CD14-positive monocyte (primary cell): ENCODE data around the gene CRTC1. TPM values are rescaled to one million over a fixed set of nuclear protein-coding genes. Genes with fewer than 3 reads are reported as not detected.

Source experiments
- DNase-seq, 3 donors: peaks; one replicate each; pipeline ENCODE4 v3.0.0-alpha.2; 2011 to 2022
- H2AFZ ChIP-seq: 2 replicates; pipeline ENCODE4 v1.6.0; 2012; ENCODE audit warnings: mild to moderate bottlenecking, low read depth, low read length, inconsistent platforms; ENCODE audit not compliant: insufficient read depth, poor library complexity, severe bottlenecking
- H3K27ac ChIP-seq, 2 donors: 1 replicate in 1 of 2; 2 replicates in 1 of 2; pipeline ENCODE4 v1.5.1; 2012 to 2013; ENCODE audit warnings: low read length in 2 of 2, control low read depth in 1 of 2, inconsistent platforms in 1 of 2, low read depth in 1 of 2, mild to moderate bottlenecking in 1 of 2
- H3K27me3 ChIP-seq, 2 donors: one replicate each; pipeline versions ENCODE4 v1.6.0 to v1.6.1; 2011 to 2013; ENCODE audit warnings: low read length in 2 of 2; ENCODE audit not compliant: control insufficient read depth in 2 of 2, insufficient read depth in 2 of 2
- H3K36me3 ChIP-seq, 2 donors: replicated peaks in 1 of 2; 1 replicate in 1 of 2; 2 replicates in 1 of 2; pipeline versions ENCODE4 v1.5.1 to v1.6.1; 2012 to 2013; ENCODE audit warnings: low read length in 2 of 2, control low read depth in 1 of 2, inconsistent platforms in 1 of 2, mild to moderate bottlenecking in 1 of 2; ENCODE audit not compliant: insufficient read depth in 2 of 2, control insufficient read depth in 1 of 2
- H3K4me1 ChIP-seq, 2 donors: 1 replicate in 1 of 2; 2 replicates in 1 of 2; pipeline versions ENCODE4 v1.5.1 to v1.6.1; 2012 to 2013; ENCODE audit warnings: low read length in 2 of 2, control low read depth in 1 of 2, inconsistent platforms in 1 of 2, mild to moderate bottlenecking in 1 of 2, moderate library complexity in 1 of 2; ENCODE audit not compliant: insufficient read depth in 2 of 2, control insufficient read depth in 1 of 2
- H3K4me2 ChIP-seq: replicated peaks from 2 replicates; pipeline ENCODE3; 2012; ENCODE audit warnings: low read length, moderate library complexity, mild to moderate bottlenecking; ENCODE audit not compliant: poor library complexity, severe bottlenecking; ENCODE audit errors: extremely low read depth
- H3K4me3 ChIP-seq, 3 experiments: fragments of 200-600 bp in 1 of 3; sonication (generic) in 1 of 3; replicated peaks in 1 of 3; 1 replicate in 2 of 3; 2 replicates in 1 of 3; pipeline ENCODE4 v1.5.1; 2011 to 2013; ENCODE audit warnings: low read length in 3 of 3, mild to moderate bottlenecking in 3 of 3, control low read depth in 2 of 3, low read depth in 2 of 3, inconsistent platforms in 1 of 3, moderate library complexity in 1 of 3
- H3K79me2 ChIP-seq: 2 replicates; pipeline ENCODE4 v1.6.0; 2012; ENCODE audit warnings: mild to moderate bottlenecking, control low read depth, inconsistent platforms, low read length, moderate library complexity; ENCODE audit not compliant: insufficient read depth
- H3K9ac ChIP-seq: 2 replicates; pipeline ENCODE4 v1.6.0; 2017; ENCODE audit warnings: low read length, mild to moderate bottlenecking; ENCODE audit not compliant: insufficient read depth, poor library complexity, severe bottlenecking
- H3K9me3 ChIP-seq, 2 donors: replicated peaks in 1 of 2; 1 replicate in 1 of 2; 2 replicates in 1 of 2; pipeline versions ENCODE4 v1.5.1 to v1.6.1; 2012 to 2013; ENCODE audit warnings: low read length in 2 of 2, control low read depth in 1 of 2; ENCODE audit not compliant: control insufficient read depth in 1 of 2, insufficient read depth in 1 of 2
- H4K20me1 ChIP-seq: 2 replicates; pipeline ENCODE4 v1.6.0; 2012; ENCODE audit warnings: mild to moderate bottlenecking, low read length, control low read depth, moderate library complexity; ENCODE audit not compliant: insufficient read depth
- H3K27ac Mint-ChIP-seq, 7 donors: one replicate each; pipeline ENCODE4 v1.8.0; 2020; ENCODE audit warnings: mild to moderate bottlenecking in 7 of 7, mixed read lengths in 7 of 7, moderate library complexity in 6 of 7, inconsistent platforms in 2 of 7
- H3K27me3 Mint-ChIP-seq, 3 donors: one replicate each; pipeline ENCODE4 v1.8.0; 2021 to 2022; ENCODE audit warnings: low read depth in 3 of 3, mild to moderate bottlenecking in 3 of 3, mixed read lengths in 3 of 3, moderate library complexity in 3 of 3, inconsistent platforms in 1 of 3
- H3K36me3 Mint-ChIP-seq, 2 donors: one replicate each; pipeline ENCODE4 v1.8.0; 2020; ENCODE audit warnings: mixed read lengths in 2 of 2, inconsistent platforms in 1 of 2, mild to moderate bottlenecking in 1 of 2
- H3K4me1 Mint-ChIP-seq: one replicate; pipeline ENCODE4 v1.8.0; 2020; ENCODE audit warnings: mild to moderate bottlenecking, mixed read lengths
- H3K4me3 Mint-ChIP-seq, 2 donors: one replicate each; pipeline ENCODE4 v1.8.0; 2020; ENCODE audit warnings: mild to moderate bottlenecking in 2 of 2, mixed read lengths in 2 of 2, moderate library complexity in 1 of 2
- H3K9me3 Mint-ChIP-seq, 7 donors: one replicate each; pipeline ENCODE4 v1.8.0; 2020 to 2022; ENCODE audit warnings: mixed read lengths in 7 of 7, mild to moderate bottlenecking in 6 of 7, moderate library complexity in 6 of 7, inconsistent platforms in 2 of 7
- WGBS: methylation state at CpG from one replicate; pipeline ENCODE4 v1.1.5; 2013; ENCODE audit warnings: missing lambda C conversion rate; ENCODE audit not compliant: insufficient coverage; 5-methylcytosine and 5-hydroxymethylcytosine counted together
- intact Hi-C, 2 donors: fragments of 100-400 bp; cut with micrococcal nuclease; formaldehyde crosslinking; loops; one replicate each; pipeline versions ENCODE4 v1.15.0 to v1.15.1; 2023
- polyA plus RNA-seq, 3 donors: library from polyadenylated mRNA; depleted of rRNA in 1 of 3; unstranded in 2 of 3; stranded (reverse) in 1 of 3; fragments of 300-500 nt in 2 of 3; fragments of >200 nt in 1 of 3; fragmentation: Illumina TruSeq in 2 of 3; gene quantifications; 1 replicate in 2 of 3; 2 replicates in 1 of 3; pipeline ENCODE4 v1.2.3, GENCODE V29; 2012 to 2021
- TF ChIP-seq, protein P1 (sequence below): fragments of 200-600 bp; IDR thresholded peaks from one replicate; pipeline ENCODE4 v1.8.0; 2022; ENCODE audit warnings: antibody characterized with exemption, mild to moderate bottlenecking

Gene CRTC1
- polyA plus RNA-seq, 3 donors: 0.28 to 9.2 (median 0.55) TPM

DNA sequence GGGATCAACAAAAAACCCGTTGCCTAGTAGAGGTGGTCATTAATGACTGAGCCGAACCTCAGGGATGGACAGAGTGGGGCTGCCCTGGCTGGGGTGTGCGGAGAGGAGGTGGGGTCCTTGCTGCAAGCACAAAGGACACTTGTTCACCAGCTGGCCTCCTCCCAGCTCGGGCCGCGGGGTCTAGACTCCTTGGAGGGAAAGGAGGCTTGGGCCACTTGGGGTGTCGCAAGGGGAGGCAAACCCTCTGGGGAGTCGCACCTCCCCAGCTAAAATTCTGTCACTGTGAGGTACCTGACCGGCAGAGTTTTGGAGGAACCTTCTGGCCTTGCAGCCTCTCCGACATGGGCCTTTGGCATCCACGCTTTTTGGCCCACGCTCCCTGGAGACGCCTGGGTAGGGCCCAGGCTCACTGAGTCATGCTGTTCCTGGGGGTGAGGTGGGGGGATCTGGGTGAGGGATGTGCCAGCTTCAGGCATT is 38.4 kb upstream of the CRTC1 start:
- Mint-ChIP-seq H3K27ac (peak overlapping the region in 1 of 7 donors; percentile 77), H3K4me3 (peak overlapping the region; percentile 71 to 79), H3K9me3 (peaks cover 0 to 2% (median 0%) of the 10 kb centered on the region in 7 donors), H3K4me1 (peaks cover 35% of the 10 kb centered on the region), H3K36me3 (peaks cover 13 to 15% of the 10 kb centered on the region in 2 donors), H3K27me3 (peaks cover 5 to 20% (median 14%) of the 10 kb centered on the region in 3 donors)
- intact Hi-C loops: no loop called here
- WGBS: 67% methylated on average over 8 of the region's 13 CpGs
- H3K9ac ChIP-seq: no peak overlapping the region
- H3K4me2 ChIP-seq: peak overlapping the region; percentile 68
- no peaks in the 10 kb centered on the region for H3K36me3 ChIP-seq
- H3K27ac ChIP-seq: no peak overlapping the region
- no peaks in the 10 kb centered on the region for H3K9me3 ChIP-seq
- peaks cover 53% of the 10 kb centered on the region for H4K20me1 ChIP-seq
- H3K79me2 ChIP-seq: peaks cover 13% of the 10 kb centered on the region
- peak overlapping the region; percentile 56 for H2AFZ ChIP-seq
- TF ChIP-seq, protein P1, sequence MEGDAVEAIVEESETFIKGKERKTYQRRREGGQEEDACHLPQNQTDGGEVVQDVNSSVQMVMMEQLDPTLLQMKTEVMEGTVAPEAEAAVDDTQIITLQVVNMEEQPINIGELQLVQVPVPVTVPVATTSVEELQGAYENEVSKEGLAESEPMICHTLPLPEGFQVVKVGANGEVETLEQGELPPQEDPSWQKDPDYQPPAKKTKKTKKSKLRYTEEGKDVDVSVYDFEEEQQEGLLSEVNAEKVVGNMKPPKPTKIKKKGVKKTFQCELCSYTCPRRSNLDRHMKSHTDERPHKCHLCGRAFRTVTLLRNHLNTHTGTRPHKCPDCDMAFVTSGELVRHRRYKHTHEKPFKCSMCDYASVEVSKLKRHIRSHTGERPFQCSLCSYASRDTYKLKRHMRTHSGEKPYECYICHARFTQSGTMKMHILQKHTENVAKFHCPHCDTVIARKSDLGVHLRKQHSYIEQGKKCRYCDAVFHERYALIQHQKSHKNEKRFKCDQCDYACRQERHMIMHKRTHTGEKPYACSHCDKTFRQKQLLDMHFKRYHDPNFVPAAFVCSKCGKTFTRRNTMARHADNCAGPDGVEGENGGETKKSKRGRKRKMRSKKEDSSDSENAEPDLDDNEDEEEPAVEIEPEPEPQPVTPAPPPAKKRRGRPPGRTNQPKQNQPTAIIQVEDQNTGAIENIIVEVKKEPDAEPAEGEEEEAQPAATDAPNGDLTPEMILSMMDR: no peak
- peaks cover 28 to 32% of the 10 kb centered on the region in 2 donors for H3K4me1 ChIP-seq
- H3K4me3 ChIP-seq: peak overlapping the region in 1 of 3 experiments; percentile 52
- no peaks in the 10 kb centered on the region for H3K27me3 ChIP-seq
- no peak for DNase-seq

DNA sequence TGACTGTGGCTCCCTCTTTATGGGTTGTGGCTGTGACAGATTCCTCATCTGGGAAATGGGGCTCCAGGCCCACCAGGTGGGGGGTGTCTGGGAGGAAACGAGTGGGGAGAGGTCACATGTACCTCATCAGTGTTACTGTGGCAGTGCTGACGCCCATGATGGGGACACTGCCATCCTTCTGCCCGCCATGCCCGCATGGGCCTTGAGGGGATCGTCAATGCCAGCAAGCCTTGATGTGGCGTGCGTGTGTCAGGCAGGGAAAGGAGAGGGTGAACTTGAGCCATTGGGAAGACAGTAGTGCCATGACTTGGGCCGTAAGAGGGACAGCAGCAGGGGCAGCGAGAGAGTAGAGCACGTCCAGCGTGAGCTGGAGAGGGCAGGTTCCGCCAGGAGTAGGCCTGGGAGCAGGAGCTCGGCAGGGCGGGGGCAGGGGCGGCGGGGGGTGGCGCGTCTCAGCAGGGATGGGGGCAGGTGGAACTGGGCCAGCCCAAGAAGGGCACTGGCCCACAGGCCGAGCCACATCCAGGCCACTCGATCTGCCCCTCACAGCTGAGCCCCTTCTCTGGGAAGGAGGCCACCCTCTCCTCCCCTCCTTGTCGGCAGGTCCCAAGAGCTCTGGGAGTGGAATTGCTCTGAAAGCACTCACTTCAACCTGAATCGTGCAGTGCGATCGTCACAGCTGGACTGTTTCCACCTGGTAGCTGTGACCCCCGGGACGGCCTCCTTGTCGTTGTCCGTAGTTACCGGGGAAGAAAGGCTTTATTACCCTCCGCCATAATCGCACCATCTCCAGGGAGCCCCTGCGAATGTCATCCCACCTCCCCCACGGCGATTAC is 36.7 kb upstream of the CRTC1 start:
- Histone ChIP-seq H3K27me3 (no peaks in the 10 kb centered on the region), H4K20me1 (peaks cover 67% of the 10 kb centered on the region), H3K36me3 (peaks cover 0 to 2% of the 10 kb centered on the region in 2 donors), H3K27ac (no peak overlapping the region), H3K4me2 (no peak overlapping the region), H3K4me3 (no peak overlapping the region), H2AFZ (no peak overlapping the region), H3K4me1 (peaks cover 28 to 37% of the 10 kb centered on the region in 2 donors), H3K9ac (no peak overlapping the region), H3K9me3 (no peaks in the 10 kb centered on the region), H3K79me2 (peaks cover 13% of the 10 kb centered on the region)
- peaks cover 9 to 20% (median 14%) of the 10 kb centered on the region in 3 donors for H3K27me3 Mint-ChIP-seq
- WGBS: 97% methylated on average over 19 of the region's 34 CpGs
- H3K36me3 Mint-ChIP-seq: peaks cover 19% of the 10 kb centered on the region in 2 donors
- peaks cover 39% of the 10 kb centered on the region for H3K4me1 Mint-ChIP-seq
- peak overlapping the region in 2 of 7 donors; percentile 6 to 72 for H3K27ac Mint-ChIP-seq
- peaks cover 0 to 2% (median 0%) of the 10 kb centered on the region in 7 donors for H3K9me3 Mint-ChIP-seq
- TF ChIP-seq, protein P1: no peak
- intact Hi-C loops: no loop called here
- no peak overlapping the region for H3K4me3 Mint-ChIP-seq
- no peak for DNase-seq
